Superior temporal gyrus (tissue), 1 donor: Measurements from ENCODE around the gene HGD.
"Not testable (repeated sequence)": the region's sequence is repeated elsewhere in the genome, so short reads cannot be mapped to it uniquely, and the experiment has no call there.

Source experiments
- DNase-seq: peaks from one replicate; pipeline ENCODE4 v3.0.0-alpha.2; 2016; ENCODE audit errors: extremely low spot score

Gene HGD

GRCh38 chr3:120682095-120682681 lies at the start of gene HGD:
Gene HGD, minus strand, starts transcription at chr3:120682239. Its CDS starts 128 bp downstream, at chr3:120682111.
- no peak for DNase-seq

GRCh38 chr3:120730576-120731542 lies 48.8 kb upstream of the HGD start:
- no peak for DNase-seq

GRCh38 chr3:120726791-120727190 lies 44.8 kb upstream of the HGD start:
- no peak for DNase-seq

GRCh38 chr3:120719167-120719834 lies 37.3 kb upstream of the HGD start:
- not testable (repeated sequence) for DNase-seq

- DNase-seq, result no peak
Measured at GRCh38 chr3:120713262-120713661, 31.2 kb upstream of the HGD start.

- no peak for DNase-seq
Measured at GRCh38 chr3:120710369-120710768, 28.3 kb upstream of the HGD start.

- DNase-seq, result no peak
Measured at GRCh38 chr3:120708408-120708807, 26.4 kb upstream of the HGD start.

GRCh38 chr3:120706950-120707349 lies 24.9 kb upstream of the HGD start:
- DNase-seq, result no peak

GRCh38 chr3:120705884-120706582 lies 24.0 kb upstream of the HGD start:
- DNase-seq, result no peak

GRCh38 chr3:120699333-120699732 lies 17.3 kb upstream of the HGD start:
- DNase-seq, result no peak

GRCh38 chr3:120693439-120694171 lies 11.6 kb upstream of the HGD start:
- peak; percentile 62 for DNase-seq

- peak; percentile 33 for DNase-seq
Measured at GRCh38 chr3:120689395-120689794, 7.4 kb upstream of the HGD start.

- peak; percentile 35 for DNase-seq
Measured at GRCh38 chr3:120688121-120688520, 6.1 kb upstream of the HGD start.

- no peak for DNase-seq
Measured at GRCh38 chr3:120685411-120685810, 3.4 kb upstream of the HGD start.

GRCh38 chr3:120684896-120685295 lies 2.9 kb upstream of the HGD start:
- no peak for DNase-seq

- DNase-seq, result peak; percentile 26
Measured at GRCh38 chr3:120683671-120684301, 1.7 kb upstream of the HGD start.

GRCh38 chr3:120683213-120683612 lies 1.2 kb upstream of the HGD start:
- DNase-seq, result no peak

- no peak for DNase-seq
Measured at GRCh38 chr3:120681506-120682038, 467 bp downstream of the HGD start.

- no peak for DNase-seq
Measured at GRCh38 chr3:120681018-120681417, 1.0 kb downstream of the HGD start.

- no peak for DNase-seq
Measured at GRCh38 chr3:120680193-120680894, 1.7 kb downstream of the HGD start.
